Breast epithelium (tissue), 4 donors: ENCODE measurements around the gene TARDBP. TPM values are rescaled to one million over a fixed set of nuclear protein-coding genes. Genes with fewer than 3 reads are reported as not detected.

Experiments
- DNase-seq, 2 donors: peaks; one replicate each; pipeline ENCODE4 v3.0.0-alpha.2; 2019; ENCODE audit warnings: low spot score in 2 of 2
- H3K27ac ChIP-seq, 2 donors: fragments of 200-600 bp; sonication (generic) in 1 of 2; one replicate each; pipeline ENCODE4 v1.5.1; 2016 to 2019; ENCODE audit warnings: mild to moderate bottlenecking in 1 of 2
- H3K27me3 ChIP-seq, 2 donors: fragments of 200-600 bp; sonication (generic) in 1 of 2; one replicate each; pipeline versions ENCODE4 v1.5.1 to v1.6.0; 2017 to 2019; ENCODE audit warnings: control low read depth in 1 of 2, mild to moderate bottlenecking in 1 of 2
- H3K36me3 ChIP-seq: fragments of 200-600 bp; one replicate; pipeline ENCODE4 v1.5.1; 2019
- H3K4me1 ChIP-seq, 2 donors: fragments of 200-600 bp; sonication (generic); one replicate each; pipeline ENCODE4 v1.5.1; 2016 to 2019; ENCODE audit warnings: control low read depth in 1 of 2
- H3K4me3 ChIP-seq, 3 donors: fragments of 200-600 bp; sonication (generic); 1 replicate in 2 of 3; 2 replicates in 1 of 3; pipeline ENCODE4 v1.5.1; 2016 to 2019; ENCODE audit warnings: mild to moderate bottlenecking in 3 of 3, moderate library complexity in 2 of 3
- H3K9me3 ChIP-seq, 2 donors: fragments of 200-600 bp; sonication (generic) in 1 of 2; one replicate each; pipeline ENCODE4 v1.5.1; 2016 to 2019; ENCODE audit warnings: control low read depth in 1 of 2
- CTCF ChIP-seq, 3 donors: fragments of 450-650 bp; IDR thresholded peaks; one replicate each; pipeline ENCODE4 v1.5.1; 2016 to 2017; ENCODE audit warnings: antibody characterized with exemption in 3 of 3, mild to moderate bottlenecking in 3 of 3, moderate library complexity in 3 of 3
- POLR2A ChIP-seq: fragments of 450-650 bp; IDR thresholded peaks from one replicate; pipeline ENCODE4 v1.6.1; 2016; ENCODE audit warnings: antibody characterized with exemption, mild to moderate bottlenecking, moderate library complexity
- POLR2AphosphoS5 ChIP-seq, 3 donors: sonication (generic); formaldehyde crosslinking; IDR thresholded peaks; one replicate each; pipeline ENCODE4 v1.6.1; 2017; ENCODE audit warnings: antibody characterized with exemption in 3 of 3
- intact Hi-C: fragments of 100-400 bp; cut with DNase I; formaldehyde crosslinking; loops from one replicate; pipeline ENCODE4 v1.15.1; 2023; ENCODE audit warnings: low total_unique reads
- total RNA-seq, 3 donors: library from RNA; depleted of rRNA; stranded (reverse); fragments of >200 nt; gene quantifications; one replicate each; pipeline ENCODE4 v1.1.0, GENCODE V29; 2016

The TARDBP gene
- total RNA-seq, 3 donors from 2014 or later: 113 to 165 (median 142) TPM

DNA sequence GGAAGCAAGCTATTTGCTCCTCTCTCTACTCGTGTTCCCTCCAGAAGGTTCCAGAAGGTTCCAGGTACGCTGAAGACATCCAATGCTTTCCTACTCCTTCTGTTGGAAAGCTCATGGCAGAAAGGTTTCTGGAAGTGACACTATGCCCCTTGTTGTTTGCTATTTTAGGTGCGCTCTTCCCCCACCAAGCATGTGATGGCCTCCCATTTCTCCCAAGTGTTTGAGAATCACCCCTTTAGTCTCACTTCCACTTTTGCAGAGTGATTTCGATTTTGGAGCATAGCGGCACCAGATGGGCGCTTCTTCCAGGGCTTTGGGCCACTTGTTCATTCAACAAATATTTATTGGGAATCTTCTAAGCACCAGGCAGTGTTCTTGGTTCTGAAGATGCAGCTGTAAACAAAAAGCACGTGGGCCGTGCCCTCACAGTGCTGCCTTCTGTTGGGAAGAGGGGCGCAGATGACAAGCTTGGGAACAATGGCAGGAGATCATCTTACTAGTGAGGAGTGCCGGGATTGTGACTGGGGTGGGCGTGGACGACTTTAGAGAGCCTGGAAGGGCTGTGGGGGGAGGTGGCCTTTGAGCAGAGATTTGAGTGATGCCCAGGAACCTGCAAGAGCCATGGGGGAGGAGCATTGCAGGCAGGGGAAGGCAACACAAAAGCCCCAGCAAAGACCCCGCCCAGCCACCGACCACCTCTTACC, 43.0 kb upstream of the TARDBP start:
- H3K9me3 ChIP-seq: no peaks in the 10 kb centered on the region
- H3K27me3 ChIP-seq: no peaks in the 10 kb centered on the region
- DNase-seq: no peak
- H3K4me1 ChIP-seq: no peaks in the 10 kb centered on the region
- H3K4me3 ChIP-seq: no peak overlapping the region
- no peaks in the 10 kb centered on the region for H3K36me3 ChIP-seq
- TF ChIP-seq CTCF (IDR thresholded peaks at IDR 0.05) (no peak), POLR2A (no peak), POLR2AphosphoS5 (IDR thresholded peaks at IDR 0.05) (no peak)
- intact Hi-C loops: no loop called here
- H3K27ac ChIP-seq: no peak overlapping the region

GRCh38 chr1:10969971-10970332, 42.5 kb upstream of the TARDBP start:
- no peaks in the 10 kb centered on the region for H3K9me3 ChIP-seq
- H3K36me3 ChIP-seq: no peaks in the 10 kb centered on the region
- no peaks in the 10 kb centered on the region for H3K27me3 ChIP-seq
- no peaks in the 10 kb centered on the region for H3K4me1 ChIP-seq
- no peak overlapping the region for H3K4me3 ChIP-seq
- DNase-seq: no peak
- H3K27ac ChIP-seq: no peak overlapping the region
- intact Hi-C loops: no loop called here
- TF ChIP-seq POLR2A (no peak), POLR2AphosphoS5 (IDR thresholded peaks at IDR 0.05) (no peak), CTCF (IDR thresholded peaks at IDR 0.05) (no peak)

- Histone ChIP-seq H3K4me1 (peaks cover 0 to 4% of the 10 kb centered on the region in 2 donors), H3K9me3 (no peaks in the 10 kb centered on the region), H3K27ac (no peak overlapping the region), H3K27me3 (no peaks in the 10 kb centered on the region), H3K4me3 (peak overlapping the region in 1 of 3 donors; percentile 8), H3K36me3 (no peaks in the 10 kb centered on the region)
- no peak for TF ChIP-seq POLR2AphosphoS5 (IDR thresholded peaks at IDR 0.05)
- no peak for TF ChIP-seq CTCF (IDR thresholded peaks at IDR 0.05)
- TF ChIP-seq POLR2A: no peak
- intact Hi-C loops: no loop called here
- DNase-seq: no peak
Measured at GRCh38 chr1:10973552-10973951, 38.9 kb upstream of the TARDBP start.

- Histone ChIP-seq H3K4me1 (peaks cover 0 to 4% of the 10 kb centered on the region in 2 donors), H3K4me3 (peak overlapping the region in 1 of 3 donors; percentile 8), H3K9me3 (no peaks in the 10 kb centered on the region), H3K36me3 (no peaks in the 10 kb centered on the region), H3K27me3 (no peaks in the 10 kb centered on the region), H3K27ac (peak overlapping the region; percentile 48 to 67)
- intact Hi-C loops: no loop called here
- TF ChIP-seq CTCF (IDR thresholded peaks at IDR 0.05): no peak
- no peak for TF ChIP-seq POLR2A
- TF ChIP-seq POLR2AphosphoS5 (IDR thresholded peaks at IDR 0.05): no peak
- peak in 1 of 2 donors; percentile 59 for DNase-seq
Measured at GRCh38 chr1:10973956-10974881, 38.2 kb upstream of the TARDBP start.
